Measurements from ENCODE around the gene HYCC1. TPM values are rescaled to one million over a fixed set of nuclear protein-coding genes. Genes with fewer than 3 reads are reported as not detected.

The HYCC1 gene
- total and polyA plus RNA-seq, 2 experiments from 2014 or later = 55.4 to 181 TPM

GRCh38 chr7:23014681-23015080 lies 751 bp upstream of the HYCC1 start:
- Mint-ChIP-seq H3K36me3 (ENCODE audit: low read depth) (no peaks in the 10 kb centered on the region), H3K27ac (no peak overlapping the region), H3K27me3 (ENCODE audit: insufficient read depth, low read depth, poor library complexity) (no peaks in the 10 kb centered on the region), H3K9me3 (no peaks in the 10 kb centered on the region), H3K4me3 (no peak overlapping the region; the same call in 2 of the 3 replicates), H3K4me1 (peaks cover 17% of the 10 kb centered on the region)
- ATAC-seq (no peak), DNase-seq (ENCODE audit: low spot score) (no peak)
- TF ChIP-seq JUNB (IDR thresholded peaks at IDR 0.05; ENCODE audit: unreplicated experiment) (no peak), STAT1 (IDR thresholded peaks at IDR 0.05; ENCODE audit: unreplicated experiment) (no peak), ZNF331 (CRISPR knock-in tag; IDR thresholded peaks at IDR 0.05; ENCODE audit: low read depth) (no peak), CREB1 (CRISPR knock-in tag; IDR thresholded peaks at IDR 0.05; ENCODE audit: low read depth) (no peak), REST (IDR thresholded peaks at IDR 0.05; ENCODE audit: unreplicated experiment) (no peak), POLR2AphosphoS5 (IDR thresholded peaks at IDR 0.05; ENCODE audit: low read depth) (no peak), ETS1 (IDR thresholded peaks at IDR 0.05) (no peak), ZNF114 (CRISPR knock-in tag; IDR thresholded peaks at IDR 0.05) (no peak), EZH2 (IDR thresholded peaks at IDR 0.05; ENCODE audit: low read depth, unreplicated experiment) (no peak), CTCF (conservative IDR thresholded peaks at IDR 0.05; ENCODE audit: low read depth in 2 of 2) (no peak), ZNF462 (CRISPR knock-in tag; IDR thresholded peaks at IDR 0.05) (no peak), EZH2phosphoT487 (IDR thresholded peaks at IDR 0.05; ENCODE audit: unreplicated experiment) (no peak), NANOG (IDR thresholded peaks at IDR 0.05; ENCODE audit: borderline replicate concordance) (no peak)
- Histone ChIP-seq H2AFZ (peak overlapping the region; percentile 2), H3K4me3 (no peak overlapping the region), H3K4me2 (no peak overlapping the region), H3K27me3 (ENCODE audit: insufficient read depth) (no peaks in the 10 kb centered on the region), H3K27ac (ENCODE audit: low read depth) (no peak overlapping the region), H4K20me1 (replicated peaks; ENCODE audit: insufficient read depth) (peaks cover 20% of the 10 kb centered on the region), H3K9me2 (ENCODE audit: insufficient read depth) (no peaks in the 10 kb centered on the region), H3K4me1 (ENCODE audit: insufficient read depth) (peaks cover 37% of the 10 kb centered on the region), H3K79me2 (replicated peaks; ENCODE audit: insufficient read depth) (peaks cover 37% of the 10 kb centered on the region), H3F3A (replicated peaks; ENCODE audit: low read depth) (no peaks in the 10 kb centered on the region), H3K36me3 (ENCODE audit: insufficient read depth) (no peaks in the 10 kb centered on the region)

All from GM23338 (cell line).